Prostate gland (tissue), 2 donors: ENCODE data around the gene POU6F2. TPM values are rescaled to one million over a fixed set of nuclear protein-coding genes. Genes with fewer than 3 reads are reported as not detected.

ENCODE experiments used
- DNase-seq: peaks from one replicate; pipeline ENCODE4 v3.0.0-alpha.2; 2019; ENCODE audit warnings: low spot score
- H3K27ac ChIP-seq, 2 donors: fragments of 200-600 bp; sonication (generic); 2 replicates each; pipeline ENCODE4 v1.5.1; 2017 to 2019
- H3K27me3 ChIP-seq: fragments of 200-600 bp; sonication (generic); replicated peaks from 2 replicates; pipeline ENCODE4 v1.5.1; 2019; ENCODE audit not compliant: insufficient read depth
- H3K36me3 ChIP-seq, 2 donors: fragments of 200-600 bp; sonication (generic); 1 replicate in 1 of 2; 2 replicates in 1 of 2; pipeline versions ENCODE4 v1.5.1 to v1.8.1; 2017 to 2019
- H3K4me1 ChIP-seq: fragments of 200-600 bp; sonication (generic); replicated peaks from 2 replicates; pipeline ENCODE4 v1.5.1; 2019
- H3K4me3 ChIP-seq, 2 donors: fragments of 200-600 bp; sonication (generic); 2 replicates each; pipeline ENCODE4 v1.5.1; 2017 to 2019
- H3K9me3 ChIP-seq: fragments of 200-600 bp; sonication (generic); 2 replicates; pipeline ENCODE4 v1.5.1; 2017
- POLR2A ChIP-seq: fragments of 450-650 bp; IDR thresholded peaks from one replicate; pipeline ENCODE4 v1.6.1; 2016; ENCODE audit warnings: antibody characterized with exemption, mild to moderate bottlenecking
- POLR2AphosphoS5 ChIP-seq: sonication (generic); formaldehyde crosslinking; IDR thresholded peaks from one replicate; pipeline ENCODE4 v1.6.1; 2017; ENCODE audit warnings: antibody characterized with exemption
- WGBS: methylation state at CpG from one replicate; pipeline ENCODE4 v1.1.5; 2018; 5-methylcytosine and 5-hydroxymethylcytosine counted together
- intact Hi-C: fragments of 100-400 bp; cut with DNase I; formaldehyde crosslinking; loops from one replicate; pipeline ENCODE4 v1.14.2; 2022
- total RNA-seq, 2 donors: library from RNA; depleted of rRNA; stranded (reverse); fragments of >200 nt; gene quantifications; one replicate each; pipeline ENCODE4 v1.1.0, GENCODE V29; 2016
- TF ChIP-seq, protein P1 (sequence below), 4 experiments: fragments of 200-600 bp in 2 of 4; fragments of 450-650 bp in 2 of 4; sonication (generic) in 2 of 4; IDR thresholded peaks; 1 replicate in 3 of 4; 2 replicates in 1 of 4; pipeline ENCODE4 v1.5.1; 2016 to 2019; ENCODE audit warnings: antibody characterized with exemption in 4 of 4, mild to moderate bottlenecking in 2 of 4, moderate library complexity in 2 of 4

The POU6F2 gene
- total RNA-seq, 2 donors from 2014 or later, result 2.4 TPM; not detected in 1

DNA sequence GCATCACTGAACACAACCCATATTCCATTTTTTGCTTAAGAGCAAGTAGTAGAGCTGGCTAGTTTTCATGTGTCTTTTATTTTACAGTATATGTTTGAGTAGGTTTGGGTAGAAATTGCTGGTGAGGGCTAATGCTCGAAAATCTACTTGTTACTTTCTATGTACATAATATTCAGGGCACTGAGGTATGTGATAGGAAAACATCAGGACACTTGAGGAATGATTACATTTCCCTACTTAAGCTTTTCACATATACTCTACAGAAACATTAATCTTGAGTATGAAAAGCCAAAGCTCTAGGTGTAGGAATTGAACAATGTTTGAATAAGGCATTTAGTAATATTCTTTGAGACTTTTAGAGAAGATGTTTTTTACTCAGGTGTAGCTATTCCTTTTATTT, 73.6 kb downstream of the POU6F2 start:
- TF ChIP-seq POLR2A (no peak), POLR2AphosphoS5 (no peak)
- Histone ChIP-seq H3K9me3 (no peaks in the 10 kb centered on the region), H3K27me3 (no peaks in the 10 kb centered on the region), H3K27ac (no peak overlapping the region), H3K4me1 (no peaks in the 10 kb centered on the region), H3K4me3 (no peak overlapping the region), H3K36me3 (no peaks in the 10 kb centered on the region)
- no peak for DNase-seq
- 89% methylated on average over 1 of the region's 1 CpG for WGBS
- intact Hi-C loops, result no loop called here

DNA sequence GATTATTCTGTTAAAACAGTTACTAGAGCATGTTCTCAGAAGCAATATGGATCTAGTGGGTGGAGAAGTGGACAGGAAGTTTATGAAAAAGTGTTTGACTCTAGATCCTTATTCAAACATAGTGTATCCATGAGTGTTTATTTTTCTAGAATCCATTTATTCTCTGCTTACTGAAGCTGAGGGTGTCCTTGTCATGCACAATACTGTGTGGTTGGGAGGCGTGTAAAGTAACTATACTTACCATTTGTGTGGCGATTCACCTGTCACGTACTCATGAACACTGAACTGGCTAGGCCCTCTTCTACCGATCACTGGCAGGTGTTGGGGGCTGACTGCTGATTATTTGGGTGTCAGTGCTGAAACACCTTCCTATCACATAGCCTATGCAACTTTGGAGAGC, 74.0 kb downstream of the POU6F2 start:
- Histone ChIP-seq H3K27me3 (no peaks in the 10 kb centered on the region), H3K9me3 (no peaks in the 10 kb centered on the region), H3K27ac (no peak overlapping the region), H3K4me3 (no peak overlapping the region), H3K4me1 (no peaks in the 10 kb centered on the region), H3K36me3 (no peaks in the 10 kb centered on the region)
- intact Hi-C loops, result no loop called here
- WGBS, result 87% methylated on average over 4 of the region's 4 CpGs
- TF ChIP-seq, protein P1, sequence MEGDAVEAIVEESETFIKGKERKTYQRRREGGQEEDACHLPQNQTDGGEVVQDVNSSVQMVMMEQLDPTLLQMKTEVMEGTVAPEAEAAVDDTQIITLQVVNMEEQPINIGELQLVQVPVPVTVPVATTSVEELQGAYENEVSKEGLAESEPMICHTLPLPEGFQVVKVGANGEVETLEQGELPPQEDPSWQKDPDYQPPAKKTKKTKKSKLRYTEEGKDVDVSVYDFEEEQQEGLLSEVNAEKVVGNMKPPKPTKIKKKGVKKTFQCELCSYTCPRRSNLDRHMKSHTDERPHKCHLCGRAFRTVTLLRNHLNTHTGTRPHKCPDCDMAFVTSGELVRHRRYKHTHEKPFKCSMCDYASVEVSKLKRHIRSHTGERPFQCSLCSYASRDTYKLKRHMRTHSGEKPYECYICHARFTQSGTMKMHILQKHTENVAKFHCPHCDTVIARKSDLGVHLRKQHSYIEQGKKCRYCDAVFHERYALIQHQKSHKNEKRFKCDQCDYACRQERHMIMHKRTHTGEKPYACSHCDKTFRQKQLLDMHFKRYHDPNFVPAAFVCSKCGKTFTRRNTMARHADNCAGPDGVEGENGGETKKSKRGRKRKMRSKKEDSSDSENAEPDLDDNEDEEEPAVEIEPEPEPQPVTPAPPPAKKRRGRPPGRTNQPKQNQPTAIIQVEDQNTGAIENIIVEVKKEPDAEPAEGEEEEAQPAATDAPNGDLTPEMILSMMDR (IDR thresholded peaks at IDR 0.05), result no peak
- TF ChIP-seq POLR2AphosphoS5, result no peak
- TF ChIP-seq POLR2A, result no peak
- DNase-seq, result no peak

DNA sequence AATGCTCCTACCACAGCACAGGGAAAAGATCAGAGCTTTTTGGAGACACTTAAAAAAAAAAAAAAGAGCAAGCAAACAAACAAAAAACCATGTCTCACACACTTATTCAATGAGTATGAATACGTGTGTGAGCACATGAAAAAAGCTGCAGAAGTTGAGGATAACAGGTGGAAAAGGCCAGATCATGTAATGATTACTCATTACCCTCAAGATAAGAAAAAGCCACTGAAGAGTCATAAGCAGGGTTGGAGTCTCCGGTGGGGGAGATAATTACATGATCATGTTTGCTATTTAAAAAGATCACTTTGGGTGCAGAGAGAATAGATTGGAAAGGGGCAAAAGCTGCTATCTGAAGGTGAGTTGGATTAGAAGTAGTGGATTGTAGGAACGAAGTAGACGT, 77.0 kb downstream of the POU6F2 start:
- DNase-seq, result no peak
- H3K9me3 ChIP-seq, result no peaks in the 10 kb centered on the region
- H3K27me3 ChIP-seq, result no peaks in the 10 kb centered on the region
- TF ChIP-seq, protein P1 (IDR thresholded peaks at IDR 0.05), result no peak
- TF ChIP-seq POLR2A, result no peak
- H3K4me3 ChIP-seq, result no peak overlapping the region
- H3K36me3 ChIP-seq, result no peaks in the 10 kb centered on the region
- intact Hi-C loops, result no loop called here
- 68% methylated on average over 4 of the region's 4 CpGs for WGBS
- H3K4me1 ChIP-seq, result no peaks in the 10 kb centered on the region
- H3K27ac ChIP-seq, result no peak overlapping the region

DNA sequence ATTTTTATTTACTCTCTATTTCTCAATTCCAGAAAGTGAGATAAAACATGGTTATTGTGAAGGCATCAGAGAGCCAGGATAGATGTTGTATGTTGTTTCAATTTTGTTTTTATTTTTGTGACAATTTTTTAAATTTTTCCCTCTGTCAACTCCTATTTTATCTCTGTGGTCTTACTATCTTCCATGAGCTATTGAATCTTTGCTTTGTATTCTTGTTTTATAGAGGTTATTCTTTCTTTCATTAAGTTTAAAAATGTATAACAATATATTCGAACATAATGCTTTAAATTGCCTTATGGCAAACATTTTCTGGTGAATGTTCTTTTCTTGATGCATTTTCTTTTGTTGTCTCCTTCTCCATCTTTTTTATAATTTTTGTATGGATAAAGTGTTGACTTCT, 78.4 kb downstream of the POU6F2 start:
- Histone ChIP-seq H3K27me3 (no peaks in the 10 kb centered on the region), H3K4me3 (no peak overlapping the region), H3K27ac (no peak overlapping the region), H3K36me3 (no peaks in the 10 kb centered on the region), H3K4me1 (no peaks in the 10 kb centered on the region), H3K9me3 (no peaks in the 10 kb centered on the region)
- no peak for DNase-seq
- 98% methylated on average over 1 of the region's 1 CpG for WGBS
- intact Hi-C loops, result no loop called here
- TF ChIP-seq, protein P1 (IDR thresholded peaks at IDR 0.05), result no peak
- no peak for TF ChIP-seq POLR2AphosphoS5
- TF ChIP-seq POLR2A, result no peak

DNA sequence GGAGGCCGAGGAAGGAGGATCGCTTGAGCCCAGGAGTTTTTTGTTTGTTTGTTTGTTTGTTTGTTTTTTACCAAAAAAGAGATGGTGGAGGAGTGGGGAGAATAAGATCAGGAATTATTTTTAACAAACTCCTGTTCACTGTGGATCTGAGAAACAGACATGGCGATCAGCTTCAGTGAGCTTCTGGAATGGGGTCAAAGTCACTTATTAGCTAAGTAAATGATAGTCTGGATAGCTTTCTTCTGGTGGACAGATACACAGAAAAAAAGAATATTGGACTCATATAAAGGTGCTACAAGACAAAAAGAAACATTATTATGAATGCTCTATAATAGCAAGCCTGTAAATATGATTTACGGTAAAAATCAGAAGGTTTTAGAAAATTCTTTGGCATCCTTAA, 85.1 kb downstream of the POU6F2 start:
- TF ChIP-seq, protein P1 (IDR thresholded peaks at IDR 0.05), result no peak
- Histone ChIP-seq H3K36me3 (no peaks in the 10 kb centered on the region), H3K4me1 (no peaks in the 10 kb centered on the region), H3K27me3 (no peaks in the 10 kb centered on the region), H3K9me3 (no peaks in the 10 kb centered on the region), H3K4me3 (no peak overlapping the region), H3K27ac (no peak overlapping the region)
- no peak for DNase-seq
- intact Hi-C loops, result no loop called here
- 77% methylated on average over 4 of the region's 4 CpGs for WGBS
